GM12878 (cell line): ENCODE data around the gene LRRK1. TPM values are rescaled to one million over a fixed set of nuclear protein-coding genes. Genes with fewer than 3 reads are reported as not detected.

Experiments
- IRF4 ChIP-seq: IDR thresholded peaks from 2 replicates; pipeline ENCODE4 v1.6.1; 2011; ENCODE audit warnings: low read depth, low read length
- MEF2B ChIP-seq: fragments of 450-650 bp; IDR thresholded peaks from 2 replicates; pipeline ENCODE4 v1.6.1; 2018; ENCODE audit warnings: mild to moderate bottlenecking, moderate library complexity; ENCODE audit not compliant: partially characterized antibody, poor library complexity, severe bottlenecking
- RB1 ChIP-seq: fragments of 450-650 bp; formaldehyde crosslinking; IDR thresholded peaks from 2 replicates; pipeline ENCODE4 v1.6.1; 2017; ENCODE audit warnings: mild to moderate bottlenecking, borderline replicate concordance
- polyA plus RNA-seq, 11 experiments: library from polyadenylated mRNA; depleted of rRNA in 4 of 11; unstranded in 6 of 11; stranded (reverse) in 5 of 11; fragments of >200 nt; fragmentation: Nextera tagmentation in 4 of 11; fragmentation: Illumina TruSeq in 1 of 11; extraction: Ambion mirVana in 4 of 11; extraction: Trizol in 1 of 11; gene quantifications; 1 replicate in 1 of 11; 2 replicates in 10 of 11; pipeline versions ENCODE4 v1.2.1 to v1.2.3, GENCODE V29; 2011 to 2016; ENCODE audit warnings: inconsistent platforms in 2 of 11, missing spikeins in 2 of 11, low read depth in 1 of 11
- total RNA-seq, 4 experiments: library from RNA; depleted of rRNA in 3 of 4; stranded (reverse); fragments of >200 nt in 3 of 4; fragmentation: Illumina TruSeq in 1 of 4; extraction: Trizol in 1 of 4; gene quantifications; 2 replicates each; pipeline versions ENCODE4 v1.2.1 to v1.2.3, GENCODE V29; 2013 to 2021
- TF ChIP-seq, protein P1 (sequence below): fragments of 450-650 bp; IDR thresholded peaks from 2 replicates; pipeline ENCODE4 v1.6.1; 2017; ENCODE audit warnings: mild to moderate bottlenecking, moderate library complexity
- TF ChIP-seq, protein P2 (sequence below): IDR thresholded peaks from 2 replicates; pipeline ENCODE4 v1.6.1; 2011; ENCODE audit warnings: low read depth, mild to moderate bottlenecking, low read length, moderate library complexity, borderline replicate concordance; ENCODE audit errors: extremely low read depth

The LRRK1 gene
- total and polyA plus RNA-seq, 10 of the 15 experiments (the other 5 are each of a cell fraction or from before 2014, with no cell fraction given): 2.2 to 58.3 (median 17.9) TPM

DNA sequence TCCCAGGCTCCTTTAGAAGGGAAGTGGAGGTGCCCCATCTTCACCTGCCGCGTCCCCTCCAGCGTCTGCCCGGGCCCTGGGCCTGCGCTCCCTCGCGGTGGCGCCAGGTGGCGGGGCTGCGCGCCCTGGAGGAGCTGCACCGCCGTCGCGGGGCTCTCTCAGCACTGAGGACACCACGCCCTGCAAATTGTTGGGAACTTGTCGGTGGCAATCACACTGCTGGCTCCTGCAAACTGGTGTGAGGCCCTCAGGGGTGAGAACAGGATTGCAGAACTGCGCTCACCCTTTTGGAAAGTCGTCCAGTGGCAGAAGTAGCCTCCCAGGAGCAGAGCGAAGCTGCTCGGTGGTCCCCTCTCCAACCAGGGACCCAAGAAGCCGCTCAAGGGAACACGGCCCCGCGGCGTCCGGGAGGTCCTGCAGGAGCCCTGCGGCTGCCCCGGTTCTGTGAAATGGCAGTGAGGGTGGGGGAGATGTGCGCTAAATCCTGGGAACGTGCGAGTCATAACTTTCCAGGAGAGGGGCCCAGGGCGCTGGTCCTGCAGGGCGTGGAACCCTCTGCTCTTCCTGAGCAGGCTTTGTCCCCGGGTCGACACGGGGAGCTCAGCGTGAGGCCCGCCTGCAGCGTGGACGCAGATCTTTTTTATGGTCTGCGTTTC, 995 bp upstream of the LRRK1 start (continued):
- TF ChIP-seq, protein P1, sequence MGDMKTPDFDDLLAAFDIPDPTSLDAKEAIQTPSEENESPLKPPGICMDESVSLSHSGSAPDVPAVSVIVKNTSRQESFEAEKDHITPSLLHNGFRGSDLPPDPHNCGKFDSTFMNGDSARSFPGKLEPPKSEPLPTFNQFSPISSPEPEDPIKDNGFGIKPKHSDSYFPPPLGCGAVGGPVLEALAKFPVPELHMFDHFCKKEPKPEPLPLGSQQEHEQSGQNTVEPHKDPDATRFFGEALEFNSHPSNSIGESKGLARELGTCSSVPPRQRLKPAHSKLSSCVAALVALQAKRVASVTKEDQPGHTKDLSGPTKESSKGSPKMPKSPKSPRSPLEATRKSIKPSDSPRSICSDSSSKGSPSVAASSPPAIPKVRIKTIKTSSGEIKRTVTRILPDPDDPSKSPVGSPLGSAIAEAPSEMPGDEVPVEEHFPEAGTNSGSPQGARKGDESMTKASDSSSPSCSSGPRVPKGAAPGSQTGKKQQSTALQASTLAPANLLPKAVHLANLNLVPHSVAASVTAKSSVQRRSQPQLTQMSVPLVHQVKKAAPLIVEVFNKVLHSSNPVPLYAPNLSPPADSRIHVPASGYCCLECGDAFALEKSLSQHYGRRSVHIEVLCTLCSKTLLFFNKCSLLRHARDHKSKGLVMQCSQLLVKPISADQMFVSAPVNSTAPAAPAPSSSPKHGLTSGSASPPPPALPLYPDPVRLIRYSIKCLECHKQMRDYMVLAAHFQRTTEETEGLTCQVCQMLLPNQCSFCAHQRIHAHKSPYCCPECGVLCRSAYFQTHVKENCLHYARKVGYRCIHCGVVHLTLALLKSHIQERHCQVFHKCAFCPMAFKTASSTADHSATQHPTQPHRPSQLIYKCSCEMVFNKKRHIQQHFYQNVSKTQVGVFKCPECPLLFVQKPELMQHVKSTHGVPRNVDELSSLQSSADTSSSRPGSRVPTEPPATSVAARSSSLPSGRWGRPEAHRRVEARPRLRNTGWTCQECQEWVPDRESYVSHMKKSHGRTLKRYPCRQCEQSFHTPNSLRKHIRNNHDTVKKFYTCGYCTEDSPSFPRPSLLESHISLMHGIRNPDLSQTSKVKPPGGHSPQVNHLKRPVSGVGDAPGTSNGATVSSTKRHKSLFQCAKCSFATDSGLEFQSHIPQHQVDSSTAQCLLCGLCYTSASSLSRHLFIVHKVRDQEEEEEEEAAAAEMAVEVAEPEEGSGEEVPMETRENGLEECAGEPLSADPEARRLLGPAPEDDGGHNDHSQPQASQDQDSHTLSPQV: no peak
- TF ChIP-seq IRF4 (no peak), MEF2B (peak; percentile 28), RB1 (0 out of 2 replicates have a peak, but pooled peaks have one; percentile 29)
- TF ChIP-seq, protein P2, sequence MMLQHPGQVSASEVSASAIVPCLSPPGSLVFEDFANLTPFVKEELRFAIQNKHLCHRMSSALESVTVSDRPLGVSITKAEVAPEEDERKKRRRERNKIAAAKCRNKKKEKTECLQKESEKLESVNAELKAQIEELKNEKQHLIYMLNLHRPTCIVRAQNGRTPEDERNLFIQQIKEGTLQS: no peak
